Stimulated activated CD8-positive, alpha-beta memory T cell treated with anti-CD3 and anti-CD28 coated beads, Interleukin-15, amount 100 ng/mL, for 24 hours (primary cell): ENCODE data around the gene TRIM37.
A peak's percentile ranks its signal among the peaks of the same experiment; 100 is the strongest.

Experiments
- DNase-seq: peaks from one replicate; pipeline ENCODE4 v3.0.0-alpha.2; 2020; ENCODE audit warnings: low read depth

The TRIM37 gene

DNA sequence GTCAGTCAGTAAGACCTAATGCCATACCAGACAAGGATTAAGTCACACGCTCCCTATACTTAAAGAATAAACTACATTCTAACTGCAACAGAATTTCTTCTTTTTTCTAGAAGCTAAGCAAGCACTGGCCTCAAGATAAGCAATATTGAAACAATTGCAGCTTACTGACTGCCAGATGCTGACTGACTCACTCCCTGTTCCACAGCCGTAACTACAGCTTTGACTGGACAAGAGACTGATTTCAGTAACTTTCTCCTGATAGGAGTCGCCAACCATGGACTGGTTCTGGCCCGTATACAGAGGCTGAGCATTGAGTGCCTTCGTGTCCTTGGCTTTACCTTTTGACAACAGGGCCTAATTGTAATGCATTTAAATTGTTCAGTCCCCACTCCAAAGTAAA, 67.9 kb downstream of the TRIM37 start:
- no peak for DNase-seq

DNA sequence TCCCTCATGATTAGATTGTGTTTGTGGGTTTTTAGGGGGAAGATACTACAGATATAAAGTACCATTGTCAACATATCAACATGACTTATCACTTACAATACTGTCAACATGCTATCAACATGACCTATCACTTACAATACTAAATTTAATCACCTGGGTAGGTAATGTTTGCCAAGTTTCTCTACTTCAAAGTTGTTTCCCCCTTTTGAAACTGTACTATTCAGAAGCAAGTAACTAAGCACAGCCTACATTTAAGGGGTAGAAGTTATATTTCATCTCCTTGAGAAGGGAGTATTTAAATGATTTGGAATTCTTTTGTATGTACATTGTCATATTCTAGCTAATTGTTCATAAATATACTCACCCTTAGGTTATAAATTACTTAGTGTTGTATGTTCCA, 68.7 kb downstream of the TRIM37 start:
- no peak for DNase-seq

DNA sequence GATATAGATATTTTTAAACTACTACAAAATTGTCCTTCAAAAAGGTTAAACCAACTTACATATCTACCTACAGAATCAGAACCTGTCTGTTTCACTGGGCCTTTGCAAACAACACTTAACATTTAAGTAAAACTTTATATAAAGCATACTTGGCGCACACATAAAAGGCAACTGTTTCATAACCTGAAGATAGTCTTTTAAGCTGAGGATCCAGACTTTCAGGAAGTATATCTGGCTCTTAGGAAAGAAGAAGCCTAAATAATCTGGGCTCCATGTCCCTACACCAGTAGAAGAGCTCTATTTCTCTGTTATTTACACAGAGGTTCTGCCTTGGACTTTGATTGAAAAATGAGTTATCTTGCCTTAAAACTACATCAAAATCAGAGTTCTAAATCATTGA, 75.9 kb downstream of the TRIM37 start:
- DNase-seq, result no peak

DNA sequence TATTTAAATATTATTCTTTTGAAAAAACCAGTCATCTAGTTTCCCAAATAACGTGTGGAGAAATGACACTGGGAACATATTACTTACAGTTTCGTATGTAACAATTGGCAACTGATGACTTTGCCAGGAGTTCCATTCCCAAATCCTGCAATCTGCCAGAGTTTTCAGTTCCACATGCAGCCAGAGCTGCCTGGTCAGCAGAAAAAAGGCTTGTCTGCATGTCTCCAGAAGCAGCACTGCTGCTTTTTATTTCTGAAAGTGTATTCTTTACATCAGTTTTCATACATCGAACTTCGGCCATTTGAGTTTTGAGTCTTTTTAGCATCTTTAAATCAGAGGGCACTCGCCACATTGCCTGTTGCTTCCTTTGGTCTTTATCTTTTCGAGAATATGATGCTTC, 78.4 kb downstream of the TRIM37 start:
- DNase-seq, result no peak

DNA sequence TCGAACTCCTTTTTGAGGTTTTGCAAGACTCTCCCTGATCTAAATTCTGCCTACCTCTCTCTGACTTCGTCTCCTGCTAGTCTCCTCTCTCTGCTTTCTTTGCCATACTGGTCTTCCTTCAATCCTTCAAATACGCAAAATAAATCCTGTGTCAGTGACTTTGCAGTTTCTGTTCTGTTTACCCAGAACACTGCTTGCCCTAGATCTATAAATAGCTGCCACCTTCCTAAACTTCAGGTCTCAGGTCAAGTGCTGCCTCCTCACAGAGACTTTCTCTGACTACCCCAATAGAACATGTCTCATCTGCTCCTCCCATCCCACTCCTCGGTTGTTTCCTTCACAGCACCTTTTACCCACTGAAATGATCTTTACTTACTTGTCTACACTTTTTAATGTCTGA, 78.9 kb downstream of the TRIM37 start:
- DNase-seq, result no peak

DNA sequence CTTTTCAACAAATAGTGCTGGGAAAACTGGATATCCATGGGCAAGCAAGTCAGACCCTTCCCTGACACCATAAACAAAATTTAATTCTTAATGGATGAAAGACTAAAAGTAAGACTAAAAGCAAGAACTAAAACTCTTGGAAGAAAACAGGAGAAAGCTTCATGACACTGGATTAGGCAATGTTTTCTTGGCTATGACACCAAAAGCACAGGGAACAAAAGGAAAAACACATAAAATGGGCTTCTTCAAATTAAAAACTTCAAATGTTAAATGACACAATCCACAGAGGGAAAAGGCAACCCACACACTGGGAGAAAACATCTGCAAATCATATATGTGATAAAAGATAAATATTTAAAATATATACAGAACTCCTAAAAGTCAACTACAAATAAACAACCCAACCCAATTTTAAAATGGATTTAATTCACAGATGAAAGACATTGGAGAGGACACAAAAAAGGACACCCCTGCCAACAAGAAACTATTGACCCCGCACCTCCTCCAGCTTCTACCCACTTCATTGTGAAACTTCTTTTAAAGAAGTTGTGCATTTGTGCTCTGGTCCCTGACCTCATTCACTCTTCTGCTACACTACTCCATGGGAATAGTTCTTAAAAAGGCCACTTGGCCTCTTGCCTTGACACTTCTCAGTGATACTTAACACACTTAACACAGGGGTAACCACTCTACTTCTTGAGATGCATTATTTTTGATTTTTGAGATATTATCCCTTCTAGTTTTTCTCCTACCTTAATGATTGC, 80.3 kb downstream of the TRIM37 start:
- no peak for DNase-seq

DNA sequence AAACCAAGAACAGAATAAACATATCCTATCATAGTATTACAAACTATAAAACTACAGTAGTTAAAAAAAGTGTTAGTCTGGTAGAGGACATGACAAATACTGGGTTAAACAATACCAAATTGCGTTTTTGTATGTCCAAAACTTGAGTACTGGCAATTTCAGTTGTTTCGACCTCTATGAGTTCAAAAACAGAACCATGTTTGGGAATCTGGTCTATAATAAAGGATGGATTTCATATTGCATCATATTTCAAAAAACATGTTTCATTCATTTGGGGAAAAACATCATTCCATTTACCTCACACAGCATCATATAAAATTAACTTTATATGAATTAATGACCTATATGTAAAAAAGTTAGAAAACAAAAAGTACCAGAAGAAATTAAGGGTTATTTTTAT, 81.8 kb downstream of the TRIM37 start:
- no peak for DNase-seq

DNA sequence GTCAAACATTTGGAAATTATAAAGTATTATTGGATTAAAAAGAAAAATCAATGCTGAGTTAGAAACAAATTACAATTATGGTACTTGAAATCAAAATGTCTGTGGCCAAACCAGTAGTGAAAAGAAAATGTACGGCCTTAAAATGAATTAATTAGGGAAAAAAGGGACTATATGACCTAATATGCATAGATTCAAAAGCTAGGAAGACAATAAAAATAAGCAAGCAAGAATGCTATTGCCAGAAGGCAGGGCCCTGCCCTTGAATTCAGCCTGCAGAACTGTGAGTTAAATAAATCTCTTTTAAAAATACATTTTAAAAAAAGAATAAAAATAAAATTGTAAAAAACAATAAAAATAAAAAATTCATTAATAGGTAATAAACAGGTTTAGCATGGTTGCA, 88.7 kb downstream of the TRIM37 start:
- DNase-seq, result no peak

DNA sequence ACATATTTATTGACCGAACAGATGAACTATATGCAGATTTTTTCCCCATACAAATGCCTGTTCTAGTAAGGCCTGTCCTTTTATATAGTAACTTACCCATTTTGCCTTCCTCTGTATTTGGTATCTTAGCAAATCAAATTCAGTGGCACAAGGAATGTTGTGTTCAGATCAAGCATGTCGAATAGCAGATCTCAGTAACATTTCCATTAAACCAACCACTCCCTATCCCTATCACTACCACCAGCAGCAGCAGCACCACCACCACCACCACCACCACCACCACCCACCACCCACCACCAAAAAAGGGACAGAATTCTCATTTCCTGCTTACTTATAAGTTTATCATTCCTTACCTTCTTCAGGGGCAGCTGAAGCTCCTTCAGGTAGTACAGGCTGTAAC, 94.7 kb downstream of the TRIM37 start:
- DNase-seq, result no peak

DNA sequence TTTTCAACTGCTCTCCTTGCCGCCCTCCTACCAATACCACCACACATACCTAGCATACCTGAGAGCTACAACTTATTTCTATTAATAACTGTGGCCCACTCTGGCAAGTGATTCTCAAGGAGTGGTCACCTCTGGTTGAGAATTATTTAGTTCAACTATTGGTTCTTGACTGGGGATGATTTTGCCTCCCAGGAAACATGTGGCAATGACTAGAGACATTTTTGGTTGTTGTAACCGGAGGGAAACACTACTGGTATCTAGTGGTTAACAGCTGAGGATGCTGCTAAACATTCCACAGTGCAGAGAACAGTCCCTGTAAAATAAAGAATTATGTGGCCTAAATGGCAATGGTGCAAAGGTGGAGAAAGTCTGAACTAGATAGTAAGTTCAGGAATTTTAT, 96.7 kb downstream of the TRIM37 start:
- no peak for DNase-seq

DNA sequence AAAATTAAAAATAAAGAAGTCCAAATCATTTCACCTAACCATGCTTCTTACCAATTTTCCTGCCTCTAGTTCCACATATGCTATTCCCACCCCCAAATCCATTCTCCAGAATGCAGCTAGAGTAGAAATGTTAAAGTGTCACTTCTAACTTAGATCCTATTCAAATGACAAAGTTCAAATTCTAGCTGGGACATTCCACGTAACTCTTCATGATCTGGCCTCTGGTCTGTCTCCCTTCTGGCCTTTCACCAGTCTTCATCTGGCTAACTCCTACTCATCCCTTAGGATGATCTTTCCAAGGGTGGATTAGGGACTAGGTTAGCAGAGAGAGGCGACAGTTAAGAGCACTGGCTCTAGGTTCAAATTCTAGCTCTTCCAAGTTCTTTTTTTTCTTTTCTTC, 97.9 kb downstream of the TRIM37 start:
- DNase-seq, result no peak

DNA sequence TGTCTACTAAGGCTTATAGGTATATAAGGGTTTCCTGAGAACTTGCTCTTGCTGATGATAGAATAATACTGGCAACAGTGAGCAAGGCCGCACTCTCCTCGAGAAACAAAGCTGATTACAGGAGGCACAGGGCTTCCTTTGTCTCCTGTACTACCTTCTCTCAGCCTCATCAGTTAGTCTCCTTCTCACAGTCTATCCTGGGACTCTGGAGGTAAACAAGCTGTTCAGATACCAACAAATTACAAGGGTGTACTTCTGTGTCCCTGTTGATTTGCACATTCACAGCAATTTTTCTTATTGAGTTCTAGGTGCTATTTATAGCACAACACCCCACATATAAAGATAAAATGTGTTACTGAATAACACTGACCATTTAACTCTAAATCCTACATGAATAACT, 98.7 kb downstream of the TRIM37 start:
- no peak for DNase-seq

DNA sequence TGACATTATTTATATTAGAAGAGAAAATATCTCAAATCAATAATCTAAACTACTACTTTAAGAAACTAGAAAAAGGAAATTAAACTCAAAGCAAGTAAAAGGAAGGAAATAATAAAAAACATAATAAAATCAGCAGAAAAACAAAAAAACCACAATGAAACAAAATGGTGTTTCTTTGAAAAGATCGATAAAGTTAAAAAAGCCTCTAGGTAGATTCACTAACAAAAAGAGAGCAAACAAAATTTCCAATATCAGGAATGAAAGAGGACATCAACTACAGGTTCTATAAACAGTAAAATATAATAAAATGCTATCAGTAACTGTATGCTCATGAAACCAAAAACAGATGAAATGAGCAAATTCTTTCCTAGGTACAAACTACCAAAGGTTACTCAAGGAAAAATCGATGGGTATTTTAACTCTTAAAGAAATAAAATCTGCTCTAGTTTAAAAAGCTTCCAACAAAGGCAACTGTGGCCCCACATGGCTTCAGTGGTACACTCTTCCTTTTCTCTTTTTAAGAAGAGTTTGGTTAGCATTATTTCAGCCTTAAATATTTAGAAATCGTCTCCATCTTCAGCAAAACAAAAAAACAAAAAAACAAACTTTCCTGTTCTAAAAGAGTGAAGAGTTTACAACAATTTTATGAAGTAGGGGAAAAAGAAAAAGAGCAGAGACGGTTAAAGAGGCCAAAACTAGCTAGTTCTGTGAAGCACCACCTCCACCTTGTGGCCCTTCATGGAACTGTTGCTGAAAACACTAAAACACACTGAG, 102.2 kb downstream of the TRIM37 start:
- DNase-seq, result no peak

DNA sequence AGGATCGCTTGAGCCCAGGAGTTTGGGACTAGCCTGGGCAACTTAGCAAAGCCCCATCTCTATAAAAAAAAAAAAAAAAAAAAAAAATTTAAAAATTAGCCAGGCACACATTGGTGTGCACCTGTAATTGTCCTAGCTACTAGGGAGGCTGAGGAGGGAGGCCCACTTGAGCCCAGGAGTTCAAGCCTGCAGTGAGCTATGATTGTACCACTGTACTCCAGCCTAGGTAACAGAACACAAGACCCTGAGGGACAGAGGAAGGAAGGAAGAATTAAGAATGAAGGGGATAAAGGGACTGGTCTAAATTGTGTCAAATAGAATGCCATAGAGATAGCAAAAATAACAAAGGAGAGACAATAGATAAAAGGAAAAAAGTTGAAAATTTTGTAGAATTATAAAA, 102.8 kb downstream of the TRIM37 start:
- no peak for DNase-seq

DNA sequence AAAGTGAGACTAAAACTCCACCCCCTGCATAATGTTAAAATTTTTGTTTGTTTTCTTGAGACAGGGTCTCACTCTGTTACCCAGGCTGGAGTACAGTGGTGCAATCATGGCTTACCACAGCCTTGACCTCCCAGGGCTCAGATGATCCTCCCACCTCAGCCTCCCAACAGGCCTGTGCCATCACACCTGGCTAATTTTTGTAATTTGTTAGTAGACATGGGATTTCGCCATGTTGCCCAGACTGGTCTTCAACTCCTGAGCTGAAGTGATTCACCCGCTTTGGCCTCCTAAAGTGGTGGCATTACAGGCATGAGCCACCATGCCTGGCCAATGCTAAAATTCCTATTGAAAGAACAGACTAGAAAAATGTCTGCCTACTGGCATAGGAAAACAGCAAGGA, 103.8 kb downstream of the TRIM37 start:
- DNase-seq, result no peak

DNA sequence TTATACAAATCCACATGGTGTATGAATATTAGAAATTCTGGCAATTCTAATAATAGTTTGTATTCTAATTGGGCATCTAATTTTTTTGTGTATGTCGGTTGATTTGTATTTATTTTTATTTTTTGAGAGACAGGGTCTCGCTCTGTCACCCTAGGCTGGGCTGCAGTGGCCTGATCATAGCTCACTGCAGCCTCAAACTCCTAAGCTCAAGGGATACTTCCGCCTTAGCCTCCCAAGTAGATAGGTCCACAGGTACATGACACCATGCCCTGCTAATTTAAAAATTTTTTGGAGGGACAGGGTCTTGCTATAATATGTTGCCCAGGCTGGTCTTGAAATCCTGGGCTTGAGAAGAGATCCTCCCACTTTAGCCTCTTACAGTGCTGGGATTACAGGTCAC, 104.6 kb downstream of the TRIM37 start:
- no peak for DNase-seq

DNA sequence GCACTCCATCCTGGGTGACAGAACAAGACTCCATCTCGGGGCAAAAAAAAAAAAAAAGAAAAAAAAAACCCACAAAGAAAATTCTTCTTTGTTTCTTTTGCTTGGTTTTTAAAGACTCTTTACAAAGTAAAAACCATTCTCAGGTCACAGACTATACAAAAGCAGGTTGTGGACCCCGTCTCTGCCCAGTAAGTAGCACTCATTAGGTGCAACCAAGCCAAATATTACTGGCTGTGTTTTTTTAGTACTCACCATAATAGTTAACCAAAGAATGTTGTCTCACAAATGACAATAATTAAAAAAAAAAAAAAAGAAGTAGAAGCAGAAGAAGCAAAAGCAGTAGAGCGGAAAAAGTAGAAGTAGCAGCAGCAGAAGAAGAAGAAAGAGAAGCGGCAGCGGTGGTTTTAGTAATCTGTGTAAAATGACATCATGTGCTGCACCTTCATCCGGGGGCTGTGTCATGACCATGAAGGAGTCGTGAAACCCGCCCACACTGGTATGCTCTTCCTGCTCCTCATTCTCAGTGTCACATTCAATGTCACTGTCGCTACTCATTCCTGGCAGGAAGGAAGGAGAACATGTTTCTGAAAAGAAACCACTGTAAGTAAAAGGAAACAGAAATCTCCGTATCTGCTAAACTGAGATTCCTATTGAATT, 105.4 kb downstream of the TRIM37 start:
- DNase-seq, result peak; percentile 14

DNA sequence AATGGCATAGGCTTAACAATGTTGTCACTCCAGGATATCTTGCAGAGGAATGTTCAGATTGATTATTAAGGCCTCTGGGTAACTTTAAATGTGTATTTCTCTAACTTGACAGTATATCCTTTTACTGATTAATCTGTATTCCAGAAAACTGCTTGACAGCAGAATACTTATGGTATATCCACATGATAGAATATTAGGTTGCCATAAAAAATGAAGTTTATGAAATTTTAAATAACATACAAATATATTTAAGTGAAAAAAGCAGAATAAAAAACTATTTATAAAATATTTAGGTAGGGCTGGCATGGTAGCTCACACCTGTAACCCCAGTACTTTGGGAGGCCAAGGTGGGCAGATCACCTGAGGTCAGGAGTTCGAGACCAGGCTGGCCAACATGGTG, 106.7 kb downstream of the TRIM37 start:
- no peak for DNase-seq

DNA sequence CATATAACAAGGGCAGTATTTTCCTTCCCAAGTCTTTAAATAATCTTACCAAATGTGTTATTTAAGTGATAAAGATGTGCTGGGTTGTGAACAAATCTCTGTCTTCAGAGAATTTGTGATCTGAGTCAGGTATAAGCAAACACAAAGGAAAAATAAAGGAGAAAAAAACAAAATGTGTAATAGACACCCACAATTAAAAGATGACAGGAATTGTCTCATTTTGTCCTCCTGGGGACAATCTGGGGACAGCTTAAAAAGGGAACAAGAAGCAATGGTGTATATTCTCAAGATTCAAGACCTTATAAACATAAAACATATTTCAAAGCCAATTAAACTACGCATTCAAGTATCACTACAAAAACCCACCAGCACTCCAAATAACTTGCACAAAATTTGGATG, 107.2 kb downstream of the TRIM37 start:
- no peak for DNase-seq

DNA sequence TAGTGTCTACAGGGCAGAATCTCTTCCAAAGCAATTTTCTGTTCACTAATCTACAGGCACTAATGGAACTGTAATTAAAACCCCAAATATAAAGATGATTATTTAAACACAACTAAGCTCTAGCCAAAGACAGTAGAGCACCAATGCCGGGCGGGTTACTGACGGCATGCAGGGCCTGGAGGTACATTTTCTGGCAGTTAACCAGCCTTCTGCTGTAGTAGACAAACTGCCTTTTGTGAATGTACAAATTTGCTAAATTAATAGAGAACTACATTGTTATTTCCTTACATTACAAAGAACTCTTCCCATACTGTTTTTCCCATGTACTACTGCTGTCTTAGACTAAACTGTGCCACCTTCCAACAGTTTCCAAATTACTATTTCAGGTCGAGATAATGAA, 107.8 kb downstream of the TRIM37 start:
- DNase-seq, result no peak

DNA sequence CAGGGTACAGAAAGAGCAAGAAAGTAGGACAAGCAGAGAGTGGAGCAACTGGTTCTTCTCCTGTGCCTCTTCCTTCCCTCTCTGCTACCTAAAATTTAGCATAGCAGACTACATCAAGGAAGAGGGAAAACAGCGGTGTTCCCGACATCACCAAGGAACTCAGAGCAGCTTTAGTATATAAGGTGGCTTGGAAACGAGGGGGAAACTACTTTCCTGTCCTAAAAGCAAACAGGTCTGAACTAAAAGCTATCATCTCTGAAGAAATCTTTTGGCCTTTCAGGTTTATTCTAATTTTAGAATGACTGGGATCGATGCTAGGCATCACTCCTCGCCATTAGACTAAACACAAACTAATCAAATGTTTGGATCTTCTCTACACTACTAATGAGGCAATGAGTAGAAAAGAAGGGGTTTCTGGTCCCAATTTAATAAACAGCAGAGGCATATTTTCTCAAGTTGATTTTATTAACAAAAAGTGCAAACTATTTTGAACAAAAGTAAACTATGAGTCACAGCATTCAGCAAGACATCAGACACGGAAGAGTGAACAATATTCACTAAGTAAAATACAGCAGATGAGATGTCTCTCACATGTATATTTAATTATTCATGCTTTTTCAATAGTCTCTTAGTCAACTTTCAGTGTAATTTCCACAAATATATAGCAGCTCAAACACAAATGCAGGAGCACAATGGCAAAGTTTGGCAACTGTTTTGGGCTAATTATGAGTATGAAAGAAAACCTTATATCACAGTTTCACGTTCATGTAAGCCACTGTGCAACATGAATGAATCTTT, 108.7 kb downstream of the TRIM37 start:
- DNase-seq, result no peak

DNA sequence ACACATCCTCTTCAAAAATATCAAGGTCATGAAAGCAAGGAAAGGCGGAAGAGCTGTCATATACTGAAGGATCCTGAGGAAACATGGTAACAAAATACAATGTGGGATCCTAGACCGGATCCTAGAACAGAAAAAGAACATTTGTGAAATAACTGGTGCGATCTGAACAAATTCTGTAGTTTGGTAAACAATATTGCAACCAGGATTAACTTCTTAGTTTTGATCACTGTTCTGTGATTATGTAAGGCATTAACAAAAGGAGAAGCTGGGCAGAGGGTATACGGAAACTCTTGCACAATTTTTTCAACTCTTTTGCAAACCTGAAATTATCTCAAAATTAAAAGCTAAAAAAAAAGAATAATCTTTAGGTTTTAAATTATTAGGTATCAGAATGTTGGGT, 109.7 kb downstream of the TRIM37 start:
- DNase-seq, result no peak
